GM21619 (cell line): Measurements from ENCODE around the gene UBE2E2.
A peak's percentile ranks its signal among the peaks of the same experiment; 100 is the strongest.

Experiments used
- ATAC-seq: cut with Tn5 transposase; IDR thresholded peaks from one replicate; pipeline ENCODE4 v1.9.1; 2021; ENCODE audit not compliant: unreplicated experiment

Gene UBE2E2

GRCh38 chr3:23468203-23468602, 265.1 kb downstream of the UBE2E2 start:
- no peak for ATAC-seq

DNA sequence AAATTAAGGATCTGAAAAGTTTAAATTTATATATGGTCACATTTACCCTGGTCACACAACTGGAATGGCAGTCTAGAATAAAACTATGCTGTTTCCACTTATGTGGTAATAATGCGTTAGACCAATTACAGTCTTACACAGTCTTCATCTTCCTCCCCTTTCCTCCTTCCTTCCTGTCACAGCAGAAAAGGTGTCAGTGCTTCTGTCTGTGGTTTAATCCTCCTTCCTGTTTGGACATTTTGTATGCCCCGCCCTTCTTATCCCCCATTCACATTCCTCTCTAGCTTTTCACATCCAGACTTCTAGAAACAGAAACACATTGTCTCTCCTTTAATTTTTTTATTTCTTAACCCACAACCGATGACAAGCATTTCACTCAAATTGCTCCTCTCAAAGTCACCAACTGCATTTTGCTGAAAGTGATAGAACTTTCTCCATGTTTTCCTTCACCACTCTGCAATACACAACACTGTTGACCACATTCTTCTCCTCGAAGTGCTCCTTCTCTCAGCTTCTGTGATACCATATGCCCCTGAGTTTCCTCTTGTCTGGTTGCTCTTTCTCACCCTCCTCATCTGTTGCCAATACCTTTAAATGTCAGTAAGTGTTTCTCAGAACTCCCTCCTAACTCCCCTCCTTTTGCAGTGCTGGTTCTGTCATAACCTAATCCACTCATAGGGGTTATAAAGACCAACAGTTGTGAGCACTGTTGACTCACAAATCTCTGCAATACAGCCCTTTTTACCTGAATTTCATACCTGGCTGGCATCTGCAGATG, 271.6 kb downstream of the UBE2E2 start:
- ATAC-seq, result no peak

GRCh38 chr3:23475446-23475845, 272.3 kb downstream of the UBE2E2 start:
- no peak for ATAC-seq

- ATAC-seq, result no peak
Observed at GRCh38 chr3:23479026-23479425, 275.9 kb downstream of the UBE2E2 start.

DNA sequence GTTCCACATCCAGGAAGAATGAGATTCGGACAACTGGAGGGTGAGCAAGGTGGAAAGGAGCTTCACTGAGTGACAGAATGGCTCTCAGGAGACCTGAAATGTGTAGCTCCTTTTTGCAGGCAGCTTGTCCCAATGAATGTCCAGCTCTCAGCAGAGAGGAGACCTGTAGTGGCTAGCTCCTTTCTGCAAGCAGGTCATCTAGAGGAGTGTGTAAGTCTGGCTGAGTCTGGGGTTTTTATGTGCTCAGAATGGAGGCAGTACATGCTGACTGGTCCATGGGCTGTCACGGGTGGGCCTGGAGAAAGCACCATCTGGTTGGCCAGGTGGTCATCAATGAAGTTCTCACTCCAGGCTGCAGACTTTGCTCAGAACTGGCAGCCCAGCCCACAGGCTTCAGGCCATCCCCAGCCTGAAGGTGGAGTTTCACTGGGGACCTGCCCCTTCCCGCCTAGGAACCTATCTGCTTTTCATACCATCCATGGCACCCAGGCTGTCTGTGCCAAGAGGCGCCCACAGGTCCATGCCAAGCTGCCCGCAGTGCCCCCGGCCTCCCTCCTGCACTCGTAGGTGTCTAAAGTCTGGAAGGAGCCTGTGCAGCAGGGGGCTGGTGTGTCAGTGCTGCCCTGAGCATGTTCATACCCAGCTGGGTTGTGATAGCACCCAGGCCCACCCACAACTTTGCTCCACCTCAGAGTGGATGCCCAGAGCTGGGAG, 276.6 kb downstream of the UBE2E2 start:
- ATAC-seq, result no peak

DNA sequence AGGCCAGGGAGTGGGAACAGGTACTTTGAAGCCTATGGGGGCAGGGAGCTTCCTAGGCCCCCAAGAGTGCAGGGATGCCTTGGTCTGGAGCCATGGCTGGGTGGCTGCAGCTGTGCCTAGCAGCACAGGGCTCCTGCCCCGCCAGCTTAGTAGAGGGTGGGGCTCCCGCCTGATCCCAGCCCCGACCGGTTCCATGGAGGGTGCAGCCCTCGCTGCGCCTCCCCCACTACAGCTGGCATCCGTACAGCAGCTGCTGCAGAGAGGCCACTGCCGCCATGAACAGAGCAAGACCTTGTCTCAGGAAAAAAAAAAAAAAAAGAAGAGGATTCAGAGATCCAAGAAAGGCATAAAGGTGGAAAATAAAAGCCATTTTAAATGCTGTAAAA, 277.2 kb downstream of the UBE2E2 start:
- ATAC-seq, result no peak

GRCh38 chr3:23481011-23481615, 278.0 kb downstream of the UBE2E2 start:
- no peak for ATAC-seq

DNA sequence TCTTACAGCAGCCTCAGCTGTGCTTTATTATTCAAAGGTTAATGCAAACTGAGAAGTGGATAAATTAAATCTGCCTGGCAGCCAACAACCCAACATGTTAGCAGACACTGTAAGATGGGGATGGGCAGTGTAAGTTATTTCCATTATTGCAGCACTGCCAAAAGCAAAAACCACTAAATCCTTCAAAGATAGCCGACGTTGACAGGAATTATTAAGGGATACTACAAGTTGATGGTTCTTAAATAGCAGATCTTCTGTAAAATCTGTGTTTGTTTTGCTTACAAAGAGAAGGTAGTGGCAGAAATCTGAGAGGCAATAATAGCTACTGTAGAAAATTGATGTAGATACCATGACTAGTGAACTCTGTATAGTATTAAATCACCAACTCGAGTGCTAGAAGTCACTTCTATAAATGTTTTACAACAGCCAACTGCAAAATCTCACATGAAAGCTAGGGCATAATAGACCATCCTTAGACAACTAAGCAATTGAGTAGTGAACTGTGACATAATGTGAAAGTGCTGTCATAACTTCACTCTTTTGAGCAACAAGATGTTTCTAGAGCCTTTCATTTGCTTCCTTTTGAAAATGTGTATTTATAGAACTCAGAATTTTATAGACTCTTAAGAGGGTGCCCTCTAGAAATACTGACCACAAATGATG, 278.6 kb downstream of the UBE2E2 start:
- ATAC-seq, result peak; percentile 71

DNA sequence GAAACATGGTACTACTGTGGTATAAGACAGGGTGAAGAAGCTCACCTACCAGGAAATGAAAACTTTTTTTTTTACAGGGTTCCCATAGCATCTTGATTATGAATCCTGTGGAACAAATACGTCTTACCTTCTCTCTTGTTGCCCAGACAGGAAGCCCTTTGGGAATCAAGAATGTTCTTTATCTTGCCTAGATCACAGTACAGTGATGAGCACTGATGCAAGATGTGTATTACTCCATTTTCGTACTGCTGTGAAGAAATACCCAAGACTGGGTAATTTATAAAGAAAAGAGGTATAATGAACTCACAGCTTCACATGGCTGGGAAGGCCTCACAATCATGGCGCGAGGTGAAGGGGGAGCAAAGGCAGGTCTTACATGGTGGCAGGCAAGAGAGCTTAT, 281.3 kb downstream of the UBE2E2 start:
- ATAC-seq, result no peak

DNA sequence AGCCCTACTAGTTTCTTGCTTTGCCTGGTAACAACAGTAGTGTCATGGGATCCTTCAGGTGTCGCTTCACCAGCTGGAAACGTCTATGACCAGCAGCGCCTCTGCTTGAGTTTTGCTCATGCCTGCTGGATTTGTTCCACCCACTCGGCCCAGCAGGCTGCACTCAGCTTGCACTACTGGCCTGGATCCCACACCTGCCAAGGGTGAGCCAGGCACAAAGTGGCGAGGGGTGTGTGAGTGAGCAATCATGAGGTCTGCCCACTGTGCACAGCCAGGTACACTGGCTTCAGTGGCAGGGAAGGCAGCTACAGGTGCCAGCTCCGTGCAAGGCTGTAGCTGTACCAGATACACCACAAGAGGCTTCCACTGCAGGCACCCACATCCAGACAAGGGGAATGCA, 282.8 kb downstream of the UBE2E2 start:
- ATAC-seq, result no peak

DNA sequence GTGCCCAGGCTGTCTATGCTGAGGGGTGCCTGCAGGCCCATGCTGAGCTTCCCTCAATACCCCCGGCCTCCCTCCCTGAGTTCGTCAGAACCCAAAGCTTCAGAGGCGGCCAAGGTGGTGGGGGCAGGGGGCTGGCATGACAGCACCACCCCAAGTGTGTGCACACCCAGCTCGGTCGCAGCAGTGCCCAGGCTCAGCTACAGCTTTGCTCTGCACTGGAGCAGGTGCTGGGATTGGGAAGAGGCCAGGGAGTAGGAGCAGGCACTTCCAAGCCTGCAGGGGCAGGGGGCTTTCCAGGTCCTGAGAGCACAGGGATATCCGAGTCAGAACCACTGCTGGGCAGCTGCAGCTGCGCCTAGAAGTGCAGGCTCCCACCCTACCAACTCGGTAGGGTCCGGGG, 283.9 kb downstream of the UBE2E2 start:
- ATAC-seq, result no peak

DNA sequence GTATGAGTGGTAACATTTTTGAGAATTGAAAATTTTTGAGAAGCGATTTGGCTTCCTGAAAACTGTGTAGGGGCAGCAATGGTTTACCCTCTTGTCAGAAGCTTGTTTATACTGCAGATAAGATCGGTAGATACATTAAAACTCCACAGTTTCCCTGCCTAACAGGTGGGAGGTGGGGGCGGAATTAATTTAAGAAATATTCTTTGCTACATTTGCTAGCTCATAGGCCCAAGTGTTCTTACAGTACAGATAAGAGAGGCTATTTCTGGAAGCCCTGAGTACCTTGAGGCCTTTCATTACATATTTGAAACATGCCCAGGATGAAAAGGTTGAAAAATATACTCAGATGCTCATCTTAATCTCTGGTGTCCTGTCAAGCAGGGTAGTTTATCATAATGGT, 285.5 kb downstream of the UBE2E2 start:
- ATAC-seq, result no peak

DNA sequence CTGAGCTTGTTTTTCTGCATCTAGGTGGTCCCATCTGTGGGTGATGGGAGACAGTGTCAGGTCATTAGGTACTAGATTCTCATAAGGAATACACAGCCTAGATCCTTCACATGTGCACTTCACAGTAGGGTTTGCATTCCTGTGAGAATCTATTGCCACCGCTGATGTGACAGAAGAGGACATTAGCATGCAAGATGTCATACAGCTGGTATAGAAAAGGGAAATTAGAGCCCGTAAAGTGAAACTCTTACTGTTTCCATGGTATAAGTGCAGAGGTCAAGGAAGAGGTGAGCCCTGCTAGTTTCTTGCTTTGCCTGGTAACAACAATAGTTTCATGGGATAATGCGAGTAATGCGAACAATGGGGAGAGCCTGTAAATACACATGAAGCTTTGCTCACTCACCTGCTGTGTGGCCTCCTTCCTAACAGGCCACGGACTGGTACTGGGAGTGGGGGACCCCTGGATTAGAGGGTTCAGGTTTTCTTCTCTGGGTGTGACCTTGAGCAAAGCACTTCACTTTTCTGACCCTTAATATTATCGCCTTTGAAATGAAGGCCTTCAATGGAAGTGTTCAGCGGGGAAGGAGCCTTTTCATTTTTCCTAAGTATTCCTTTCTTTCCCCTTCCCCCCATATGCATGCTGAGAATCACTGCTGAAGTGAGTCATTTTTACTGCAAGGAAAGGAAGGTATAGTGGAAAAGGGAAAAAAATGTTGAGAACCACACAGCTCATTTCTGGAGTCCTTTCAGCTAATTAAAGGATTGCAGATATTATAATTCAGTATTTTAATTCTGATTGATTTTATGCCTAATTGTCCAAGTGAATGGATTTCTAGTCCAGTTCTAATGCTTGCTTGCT, 286.4 kb downstream of the UBE2E2 start:
- ATAC-seq, result no peak

DNA sequence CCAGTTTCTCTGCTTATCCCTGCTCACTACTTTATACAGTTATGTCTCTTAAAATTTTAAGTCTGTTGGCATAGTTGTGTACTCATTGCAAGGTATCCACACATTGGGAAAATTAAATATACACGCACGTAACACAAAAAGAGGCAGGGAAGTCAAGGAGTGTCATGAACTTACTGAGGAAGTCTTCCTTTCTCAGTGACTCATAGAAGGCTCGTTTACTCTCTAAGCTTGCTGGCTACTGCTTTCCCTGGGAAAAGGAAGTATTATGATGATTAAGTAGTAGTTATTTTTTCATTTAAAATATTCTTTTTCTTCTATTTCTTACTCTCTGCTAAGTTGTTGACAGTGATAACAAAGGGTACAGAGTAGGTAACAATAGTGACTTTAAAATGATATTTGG, 287.3 kb downstream of the UBE2E2 start:
- no peak for ATAC-seq

DNA sequence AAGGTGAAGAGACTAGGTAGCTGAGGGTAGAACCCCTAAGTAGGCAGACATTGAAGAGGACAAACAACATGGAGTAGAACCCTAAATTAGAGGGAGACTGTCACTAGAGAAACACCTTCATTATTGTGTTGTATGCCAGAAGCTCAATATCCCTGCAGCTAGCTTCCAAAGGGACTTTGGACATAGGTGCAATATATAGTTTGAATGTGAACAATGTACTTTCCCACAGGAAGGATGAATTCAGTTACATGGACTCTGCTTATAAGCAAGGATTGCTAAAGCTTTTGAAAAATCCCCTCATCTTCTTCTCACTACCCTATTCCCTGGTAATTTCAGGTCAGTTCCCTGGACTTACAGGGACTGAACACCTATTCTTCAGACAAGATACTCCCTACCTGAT, 288.9 kb downstream of the UBE2E2 start:
- ATAC-seq, result no peak

DNA sequence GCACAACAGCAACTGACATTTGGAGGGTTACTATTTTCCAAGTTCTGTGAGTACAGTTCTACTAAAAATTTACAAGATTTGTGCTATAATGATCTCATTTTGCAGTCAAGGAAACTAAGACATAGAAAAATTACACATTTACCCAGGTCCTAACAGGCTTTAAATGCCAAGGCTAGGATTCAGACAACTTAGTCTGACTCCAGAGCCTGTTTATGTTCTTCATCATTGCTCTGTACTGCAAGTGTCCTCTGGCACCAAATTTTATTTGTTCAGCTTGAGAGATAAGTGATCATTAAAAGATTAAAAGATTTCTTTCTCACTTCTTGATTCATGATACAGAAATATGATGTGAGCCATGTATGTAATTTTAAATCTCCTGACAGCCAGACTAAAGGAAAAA, 290.8 kb downstream of the UBE2E2 start:
- ATAC-seq, result no peak

DNA sequence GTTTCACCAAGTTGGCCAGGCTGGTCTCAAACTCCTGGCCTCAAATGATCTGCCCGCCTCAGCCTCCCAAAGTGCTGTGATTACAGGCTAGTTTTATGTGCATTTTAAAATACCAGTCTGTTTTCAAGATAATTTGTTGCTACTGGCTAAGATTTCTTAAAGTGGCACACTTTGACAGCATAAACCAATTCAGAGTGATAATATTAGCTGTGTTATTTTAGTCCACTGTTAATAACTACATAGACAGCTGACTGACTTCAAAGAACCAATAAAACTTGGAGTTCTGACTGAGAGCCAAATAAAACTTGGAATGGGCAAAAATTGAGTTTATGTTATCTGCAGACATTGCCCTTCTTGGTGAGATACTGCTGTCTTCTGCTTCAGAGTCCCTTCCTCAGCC, 291.8 kb downstream of the UBE2E2 start:
- ATAC-seq, result no peak

- no peak for ATAC-seq
Observed at GRCh38 chr3:23495507-23495906, 292.4 kb downstream of the UBE2E2 start.

DNA sequence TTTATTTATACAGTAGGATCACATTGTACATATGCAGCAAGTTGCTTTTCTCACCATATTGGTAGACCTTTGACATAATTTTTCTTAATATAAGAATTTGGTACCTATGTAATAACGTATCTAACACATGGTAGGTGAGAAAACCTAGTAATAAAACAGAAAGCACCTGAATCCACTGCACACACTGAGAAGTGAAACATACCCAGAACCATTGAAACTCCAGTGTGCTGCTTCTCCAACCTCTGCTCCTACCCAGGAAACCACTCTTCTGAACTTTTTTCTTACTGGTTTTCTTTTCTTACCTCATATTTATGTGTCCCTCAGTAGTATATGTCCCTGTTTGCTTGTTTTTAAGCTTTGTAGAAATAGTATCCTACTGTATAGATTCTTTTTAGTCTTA, 293.0 kb downstream of the UBE2E2 start:
- peak; percentile 79 for ATAC-seq

- no peak for ATAC-seq
Observed at GRCh38 chr3:23497156-23497555, 294.0 kb downstream of the UBE2E2 start.
